Neutrophil (primary cell): Measurements from ENCODE around the gene CKLF.
"Not testable (repeated sequence)": the region's sequence is repeated elsewhere in the genome, so short reads cannot be mapped to it uniquely, and the experiment has no call there.

Experiments used
- H3K27ac ChIP-seq: fragments of 200-600 bp; sonication (generic); 2 replicates; pipeline ENCODE4 v1.5.1; 2016; ENCODE audit warnings: mild to moderate bottlenecking, moderate library complexity
- H3K27me3 ChIP-seq: fragments of 200-600 bp; sonication (generic); 2 replicates; pipeline ENCODE4 v1.6.0; 2016; ENCODE audit warnings: mild to moderate bottlenecking
- H3K36me3 ChIP-seq: fragments of 200-600 bp; sonication (generic); 2 replicates; pipeline ENCODE4 v1.5.1; 2017
- H3K4me1 ChIP-seq, 2 experiments: fragments of 200-600 bp in 1 of 2; sonication (generic) in 1 of 2; 1 replicate in 1 of 2; 2 replicates in 1 of 2; pipeline versions ENCODE4 v1.5.1 to v1.6.1; 2013 to 2016; ENCODE audit warnings: low read depth in 1 of 2, low read length in 1 of 2, mild to moderate bottlenecking in 1 of 2, moderate library complexity in 1 of 2; ENCODE audit not compliant: control insufficient read depth in 1 of 2, insufficient read depth in 1 of 2
- H3K4me3 ChIP-seq, 2 experiments: fragments of 200-600 bp in 1 of 2; sonication (generic) in 1 of 2; 1 replicate in 1 of 2; 2 replicates in 1 of 2; pipeline ENCODE4 v1.5.1; 2013 to 2016; ENCODE audit warnings: low read depth in 1 of 2, low read length in 1 of 2, mild to moderate bottlenecking in 1 of 2, moderate library complexity in 1 of 2
- H3K9me3 ChIP-seq: fragments of 200-600 bp; sonication (generic); 2 replicates; pipeline ENCODE4 v1.5.1; 2016
- CTCF ChIP-seq: fragments of 200-600 bp; sonication (generic); IDR thresholded peaks from 2 replicates; pipeline ENCODE4 v1.5.1; 2016; ENCODE audit warnings: antibody characterized with exemption

Gene CKLF

GRCh38 chr16:66512272-66513110 is 39.9 kb upstream of the CKLF start:
- peaks cover 15% of the 10 kb centered on the region for H3K36me3 ChIP-seq
- H3K4me1 ChIP-seq, result peaks cover 50 to 60% of the 10 kb centered on the region in 2 experiments
- peak overlapping the region; percentile 58 for H3K27ac ChIP-seq
- no peak for TF ChIP-seq CTCF
- no peaks in the 10 kb centered on the region for H3K27me3 ChIP-seq
- no peaks in the 10 kb centered on the region for H3K9me3 ChIP-seq
- H3K4me3 ChIP-seq, result no peak overlapping the region

- Histone ChIP-seq H3K4me3 (no peak overlapping the region), H3K27ac (peak overlapping the region; percentile 58), H3K4me1 (peaks cover 57 to 68% of the 10 kb centered on the region in 2 experiments), H3K27me3 (no peaks in the 10 kb centered on the region), H3K9me3 (no peaks in the 10 kb centered on the region), H3K36me3 (peaks cover 14% of the 10 kb centered on the region)
- no peak for TF ChIP-seq CTCF
Observed at GRCh38 chr16:66513111-66513723, 39.2 kb upstream of the CKLF start.

- H3K36me3 ChIP-seq, H3K4me3 ChIP-seq, H3K9me3 ChIP-seq, H3K27me3 ChIP-seq: not testable (repeated sequence)
- Histone ChIP-seq H3K4me1 (peaks cover 69 to 79% of the 10 kb centered on the region in 2 experiments), H3K27ac (peak overlapping the region; percentile 98)
Observed at GRCh38 chr16:66514391-66514790, 38.0 kb upstream of the CKLF start.

- Histone ChIP-seq H3K27ac (peak overlapping the region; percentile 98), H3K4me3 (peak overlapping the region; percentile 68 to 76), H3K4me1 (peaks cover 76 to 86% of the 10 kb centered on the region in 2 experiments)
- not testable (repeated sequence) for H3K9me3 ChIP-seq, H3K36me3 ChIP-seq, H3K27me3 ChIP-seq
Observed at GRCh38 chr16:66514980-66515595, 37.3 kb upstream of the CKLF start.

- no peaks in the 10 kb centered on the region for H3K9me3 ChIP-seq
- H3K4me1 ChIP-seq, result peaks cover 84 to 94% of the 10 kb centered on the region in 2 experiments
Observed at GRCh38 chr16:66515596-66516508, 36.5 kb upstream of the CKLF start.

More at GRCh38 chr16:66515596-66516508, 36.5 kb upstream of the CKLF start:
- TF ChIP-seq CTCF, result peak; percentile 76
- peaks cover 6% of the 10 kb centered on the region for H3K36me3 ChIP-seq
- H3K27ac ChIP-seq, result peak overlapping the region; percentile 98
- H3K27me3 ChIP-seq, result no peaks in the 10 kb centered on the region
- peak overlapping the region; percentile 68 to 76 for H3K4me3 ChIP-seq
